ENCODE measurements around the gene ARFGEF2. TPM values are rescaled to one million over a fixed set of nuclear protein-coding genes. Genes with fewer than 3 reads are reported as not detected.

Gene ARFGEF2
- total and polyA plus RNA-seq, 2 of the 4 experiments (the other 2 are of a cell fraction) = 10.3 to 39.1 TPM

DNA sequence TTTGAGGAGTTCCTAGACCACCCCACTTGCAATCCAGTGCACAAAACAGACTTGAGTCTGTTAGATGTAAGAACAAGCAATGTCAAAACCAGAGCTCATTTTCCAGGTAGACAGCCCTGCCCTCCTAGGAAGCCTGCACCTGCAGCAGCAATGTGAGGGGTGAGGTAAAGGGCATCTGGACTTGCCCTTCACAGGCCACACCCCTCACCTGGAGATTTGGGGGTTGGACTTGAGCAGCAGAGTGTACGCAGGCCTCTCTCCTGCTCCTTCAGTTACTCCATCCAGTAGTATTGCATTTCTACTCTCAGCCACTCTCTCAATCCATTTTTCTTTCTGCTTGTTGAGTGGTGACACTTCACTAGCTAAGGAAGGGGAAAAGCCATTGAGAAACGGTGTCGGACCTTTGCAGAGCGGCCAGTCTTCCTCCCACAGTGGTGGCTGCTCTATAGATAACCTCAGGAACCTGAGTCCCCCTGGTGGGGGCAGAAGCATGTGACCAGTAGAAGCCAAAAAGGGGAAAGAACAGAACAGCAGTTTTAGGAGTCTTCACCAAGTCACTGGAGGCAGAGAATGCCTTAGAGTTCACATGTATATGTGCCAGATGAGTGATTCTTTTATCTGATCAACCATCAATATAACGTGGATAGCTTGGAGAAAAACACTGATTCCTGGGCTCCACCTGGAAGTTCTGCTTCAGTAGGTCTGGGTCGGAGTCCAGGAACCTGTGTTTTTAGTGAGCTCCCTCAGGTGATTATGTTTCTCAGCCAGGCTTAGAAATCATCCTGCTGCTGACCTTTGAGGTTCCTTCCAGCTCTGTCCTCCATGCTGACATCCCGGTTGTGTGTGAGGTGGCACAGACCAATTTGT, 28.0 kb downstream of the ARFGEF2 start (continued):
- no peak for TF ChIP-seq MAZ (IDR thresholded peaks at IDR 0.05; ENCODE audit: borderline replicate concordance, low read depth, low read length)

DNA sequence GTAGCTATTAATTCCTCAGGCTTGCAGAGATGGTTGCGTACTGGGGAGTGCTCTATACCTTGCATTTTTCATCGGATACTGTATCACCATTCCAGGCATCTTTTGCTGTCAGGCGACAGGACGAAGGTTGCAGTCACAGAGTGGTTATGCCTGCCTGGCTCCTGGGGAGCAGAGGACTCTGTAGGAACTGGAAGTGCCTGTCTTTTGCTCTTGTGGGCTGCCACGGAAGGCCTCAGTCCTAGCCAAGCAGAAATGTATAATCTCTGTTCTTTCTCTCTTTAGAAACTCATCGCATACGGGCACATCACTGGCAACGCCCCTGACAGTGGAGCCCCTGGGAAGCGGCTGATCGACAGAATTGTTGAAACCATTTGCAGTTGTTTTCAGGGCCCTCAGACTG, 29.5 kb downstream of the ARFGEF2 start:
- H3K9me3 ChIP-seq (ENCODE audit: control insufficient read depth, insufficient read depth, low read length) = no peaks in the 10 kb centered on the region
- peaks cover 5% of the 10 kb centered on the region; the same call in 1 of the 2 replicates for H3K9me1 ChIP-seq (ENCODE audit: insufficient read depth, low read length)
- ATAC-seq (ENCODE audit: low read depth) (no peak), DNase-seq (no peak)
- no TSS peak for BruUV-seq (replicated peaks)
- H3K14ac ChIP-seq (replicated peaks; ENCODE audit: low read depth, low read length) = no peak overlapping the region
- no peak overlapping the region for H3K4ac ChIP-seq (ENCODE audit: low read depth, low read length)
- no peak overlapping the region for H3K4me3 ChIP-seq (ENCODE audit: insufficient read depth, low read depth, low read length)
- H3K27ac ChIP-seq (ENCODE audit: insufficient read depth, low read length) = no peak overlapping the region
- dilution Hi-C loops (cut with HindIII; ENCODE audit: low sequenced_read_pairs, unreplicated experiment) (no loop called here), intact Hi-C loops (cut with micrococcal nuclease) (no loop called here), in situ Hi-C loops (cut with MboI; ENCODE audit: low sequenced_read_pairs) (no loop called here)
- H4K8ac ChIP-seq (ENCODE audit: low read depth in 2 of 2, low read length in 2 of 2) = no peak overlapping the region
- H3K56ac ChIP-seq (ENCODE audit: extremely low read depth, insufficient read depth, low read length) = no peak overlapping the region
- H2AK9ac ChIP-seq (replicated peaks; ENCODE audit: low read depth, low read length, poor library complexity) = no peak overlapping the region
- no peak overlapping the region for H2BK120ac ChIP-seq (ENCODE audit: low read depth, low read length)
- no peak overlapping the region for H3K4me2 ChIP-seq (ENCODE audit: low read depth, low read length)
- H2BK20ac ChIP-seq (ENCODE audit: low read depth, low read length) = no peak overlapping the region
- no peak overlapping the region for H2AFZ ChIP-seq (replicated peaks; ENCODE audit: low read length, poor library complexity)
- no peak overlapping the region for H3K18ac ChIP-seq (ENCODE audit: low read depth, low read length)
- H3K23ac ChIP-seq (ENCODE audit: low read depth, low read length) = no peak overlapping the region
- H4K5ac ChIP-seq (ENCODE audit: low read depth, low read length) = no peak overlapping the region
- no peak overlapping the region for H2AK5ac ChIP-seq (ENCODE audit: low read depth, low read length)
- H3K4me1 ChIP-seq (ENCODE audit: control insufficient read depth, insufficient read depth, low read length) = peaks cover under 1% of the 10 kb centered on the region; the same call in 1 of the 2 replicates
- no peaks in the 10 kb centered on the region for H3K27me3 ChIP-seq (ENCODE audit: control insufficient read depth, insufficient read depth, low read length)
- no peak overlapping the region for H4K91ac ChIP-seq (ENCODE audit: insufficient read depth, low read depth, low read length)
- POLR2A ChIA-PET (ENCODE audit: unreplicated experiment) = no interaction called here
- H3K36me3 ChIP-seq (ENCODE audit: control insufficient read depth, insufficient read depth, low read length) = peaks cover 54% of the 10 kb centered on the region
- peaks cover 13% of the 10 kb centered on the region; the same call in 1 of the 2 replicates for H4K20me1 ChIP-seq (ENCODE audit: insufficient read depth, low read length)
- H2BK15ac ChIP-seq (ENCODE audit: low read depth, low read length) = no peak overlapping the region
- CTCF ChIA-PET = no interaction called here
- no peak overlapping the region for H2BK5ac ChIP-seq (ENCODE audit: low read depth, low read length, poor library complexity, severe bottlenecking)
- 100% methylated on average over 2 of the region's 10 CpGs; no CpG with 5 or more reads in 1 of the 2 experiments for WGBS, 2 experiments (ENCODE audit: extremely low coverage in 2 of 2, insufficient read length in 1 of 2)
- no peak overlapping the region for H3K9ac ChIP-seq (ENCODE audit: low read depth, low read length)
- H3K79me1 ChIP-seq (ENCODE audit: low read depth in 1 of 2, low read length in 2 of 2) = peaks cover 20 to 46% of the 10 kb centered on the region in 2 experiments; a peak in 3 of 4 replicates
- TF ChIP-seq, protein P1, sequence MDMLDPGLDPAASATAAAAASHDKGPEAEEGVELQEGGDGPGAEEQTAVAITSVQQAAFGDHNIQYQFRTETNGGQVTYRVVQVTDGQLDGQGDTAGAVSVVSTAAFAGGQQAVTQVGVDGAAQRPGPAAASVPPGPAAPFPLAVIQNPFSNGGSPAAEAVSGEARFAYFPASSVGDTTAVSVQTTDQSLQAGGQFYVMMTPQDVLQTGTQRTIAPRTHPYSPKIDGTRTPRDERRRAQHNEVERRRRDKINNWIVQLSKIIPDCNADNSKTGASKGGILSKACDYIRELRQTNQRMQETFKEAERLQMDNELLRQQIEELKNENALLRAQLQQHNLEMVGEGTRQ (IDR thresholded peaks at IDR 0.05; ENCODE audit: low read depth, low read length) = no peak
- TF ChIP-seq NFE2L2 (IDR thresholded peaks at IDR 0.05; ENCODE audit: low read depth, low read length) = no peak
- TF ChIP-seq, protein P2, sequence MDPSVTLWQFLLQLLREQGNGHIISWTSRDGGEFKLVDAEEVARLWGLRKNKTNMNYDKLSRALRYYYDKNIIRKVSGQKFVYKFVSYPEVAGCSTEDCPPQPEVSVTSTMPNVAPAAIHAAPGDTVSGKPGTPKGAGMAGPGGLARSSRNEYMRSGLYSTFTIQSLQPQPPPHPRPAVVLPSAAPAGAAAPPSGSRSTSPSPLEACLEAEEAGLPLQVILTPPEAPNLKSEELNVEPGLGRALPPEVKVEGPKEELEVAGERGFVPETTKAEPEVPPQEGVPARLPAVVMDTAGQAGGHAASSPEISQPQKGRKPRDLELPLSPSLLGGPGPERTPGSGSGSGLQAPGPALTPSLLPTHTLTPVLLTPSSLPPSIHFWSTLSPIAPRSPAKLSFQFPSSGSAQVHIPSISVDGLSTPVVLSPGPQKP (IDR thresholded peaks at IDR 0.05; ENCODE audit: borderline replicate concordance, low read depth, low read length) = no peak
- no peak for TF ChIP-seq RAD21 (IDR thresholded peaks at IDR 0.05; ENCODE audit: low read length)
- no peak for TF ChIP-seq SMC3 (IDR thresholded peaks at IDR 0.05; ENCODE audit: low read depth, low read length)
- no peak for TF ChIP-seq BHLHE40 (IDR thresholded peaks at IDR 0.05; ENCODE audit: low read depth, low read length)
- no peak for TF ChIP-seq CEBPB (IDR thresholded peaks at IDR 0.05; ENCODE audit: low read depth, low read length)
- no peak for TF ChIP-seq POLR2A (IDR thresholded peaks at IDR 0.05; ENCODE audit: low read depth, low read length)
- no peak for TF ChIP-seq FOS (IDR thresholded peaks at IDR 0.05; ENCODE audit: low read depth, low read length)
- TF ChIP-seq MAFK (IDR thresholded peaks at IDR 0.05; ENCODE audit: low read depth, low read length) = no peak
- TF ChIP-seq, protein P3, sequence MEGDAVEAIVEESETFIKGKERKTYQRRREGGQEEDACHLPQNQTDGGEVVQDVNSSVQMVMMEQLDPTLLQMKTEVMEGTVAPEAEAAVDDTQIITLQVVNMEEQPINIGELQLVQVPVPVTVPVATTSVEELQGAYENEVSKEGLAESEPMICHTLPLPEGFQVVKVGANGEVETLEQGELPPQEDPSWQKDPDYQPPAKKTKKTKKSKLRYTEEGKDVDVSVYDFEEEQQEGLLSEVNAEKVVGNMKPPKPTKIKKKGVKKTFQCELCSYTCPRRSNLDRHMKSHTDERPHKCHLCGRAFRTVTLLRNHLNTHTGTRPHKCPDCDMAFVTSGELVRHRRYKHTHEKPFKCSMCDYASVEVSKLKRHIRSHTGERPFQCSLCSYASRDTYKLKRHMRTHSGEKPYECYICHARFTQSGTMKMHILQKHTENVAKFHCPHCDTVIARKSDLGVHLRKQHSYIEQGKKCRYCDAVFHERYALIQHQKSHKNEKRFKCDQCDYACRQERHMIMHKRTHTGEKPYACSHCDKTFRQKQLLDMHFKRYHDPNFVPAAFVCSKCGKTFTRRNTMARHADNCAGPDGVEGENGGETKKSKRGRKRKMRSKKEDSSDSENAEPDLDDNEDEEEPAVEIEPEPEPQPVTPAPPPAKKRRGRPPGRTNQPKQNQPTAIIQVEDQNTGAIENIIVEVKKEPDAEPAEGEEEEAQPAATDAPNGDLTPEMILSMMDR (conservative IDR thresholded peaks at IDR 0.05; ENCODE audit: low read depth, low read length) = no peak
- no peak for TF ChIP-seq RCOR1 (IDR thresholded peaks at IDR 0.05; ENCODE audit: insufficient replicate concordance, low read length)

All from IMR-90 (cell line).